HepG2 (cell line): Measurements from ENCODE around the gene SGIP1. TPM values are rescaled to one million over a fixed set of nuclear protein-coding genes. Genes with fewer than 3 reads are reported as not detected.

Experiments
- ATAC-seq: fragments of 200-7000 bp; cut with Tn5 transposase; 3 replicates; pipeline ENCODE4 v1.9.1; 2020; ENCODE audit warnings: mild to moderate bottlenecking, moderate library complexity
- BruUV-seq: library from RNA; stranded (reverse); fragments of 400-500 nt; replicated peaks from 2 replicates; lab custom pipeline; 2021; lab: Mats Ljungman, UMichigan
- CTCF ChIA-PET: fragments of 300-600 bp; formaldehyde crosslinking; extraction: SDS; loops from one replicate; lab custom pipeline; 2021; ENCODE audit warnings: low total read pairs, inconsistent platforms, low intra/inter-chr PET ratio; lab: Yijun Ruan, JAX
- POLR2A ChIA-PET: fragments of 350-600 bp; sonication (Branson Sonifier 250); formaldehyde crosslinking; loops from one replicate; lab custom pipeline; 2020; ENCODE audit warnings: antibody characterized with exemption, inconsistent platforms; lab: Yijun Ruan, JAX
- DNase-seq: peaks from one replicate; pipeline ENCODE4 v3.0.0-alpha.2; 2015; ENCODE audit warnings: low spot score
- FAIRE-seq: peaks from 3 replicates; lab custom pipeline; 2011; peaks lifted over from hg19 to GRCh38; lab: Jason Lieb, UNC
- H2AFZ ChIP-seq: one replicate; pipeline ENCODE4 v1.6.1; 2011; ENCODE audit warnings: low read length, inconsistent platforms
- H3K27ac ChIP-seq: fragments of 300-600 bp; 3 replicates; pipeline ENCODE4 v1.8.0; 2011; ENCODE audit warnings: mixed run types, mild to moderate bottlenecking, mixed read lengths, low read length, inconsistent platforms; ENCODE audit not compliant: insufficient read depth; ENCODE audit errors: extremely low read length
- H3K27me3 ChIP-seq, 2 experiments: fragments of 200-600 bp in 1 of 2; 2 replicates in 1 of 2; 3 replicates in 1 of 2; pipeline versions ENCODE4 v1.6.0 to v1.8.0; 2011; ENCODE audit warnings: low read length in 2 of 2, mild to moderate bottlenecking in 2 of 2, moderate library complexity in 2 of 2, inconsistent platforms in 1 of 2; ENCODE audit not compliant: insufficient read depth in 2 of 2, control insufficient read depth in 1 of 2
- H3K36me3 ChIP-seq, 2 experiments: fragments of 200-600 bp in 1 of 2; replicated peaks in 1 of 2; 2 replicates in 1 of 2; 3 replicates in 1 of 2; pipeline versions ENCODE4 v1.5.1 to v1.8.0; 2011; ENCODE audit warnings: low read length in 2 of 2, inconsistent platforms in 1 of 2; ENCODE audit not compliant: insufficient read depth in 2 of 2, control insufficient read depth in 1 of 2
- H3K4me1 ChIP-seq: 2 replicates; pipeline ENCODE4 v1.5.1; 2012; ENCODE audit warnings: low read length, inconsistent platforms; ENCODE audit not compliant: insufficient read depth
- H3K4me2 ChIP-seq: 2 replicates; pipeline ENCODE4 v1.6.0; 2011; ENCODE audit warnings: low read depth, low read length, inconsistent platforms
- H3K4me3 ChIP-seq, 3 experiments: fragments of 200-600 bp in 1 of 3; sonication (generic), shearing (Covaris generic) in 1 of 3; replicated peaks in 1 of 3; 2 replicates each; pipeline ENCODE4 v1.5.1; 2011 to 2016; ENCODE audit warnings: low read length in 3 of 3, inconsistent platforms in 2 of 3, low read depth in 2 of 3, mild to moderate bottlenecking in 2 of 3, control low read depth in 1 of 3, mixed read lengths in 1 of 3; ENCODE audit not compliant: insufficient read depth in 1 of 3
- H3K79me2 ChIP-seq: one replicate; pipeline ENCODE4 v1.6.1; 2011; ENCODE audit warnings: low read length, inconsistent platforms; ENCODE audit not compliant: insufficient read depth
- H3K9ac ChIP-seq: 2 replicates; pipeline ENCODE4 v1.6.0; 2011; ENCODE audit warnings: mild to moderate bottlenecking, low read depth, low read length, inconsistent platforms; ENCODE audit not compliant: insufficient read depth
- H3K9me3 ChIP-seq: 2 replicates; pipeline ENCODE4 v1.5.1; 2012; ENCODE audit warnings: mild to moderate bottlenecking, low read length
- H4K20me1 ChIP-seq: 2 replicates; pipeline ENCODE4 v1.6.0; 2011; ENCODE audit warnings: inconsistent platforms, mild to moderate bottlenecking, low read length, moderate library complexity; ENCODE audit not compliant: insufficient read depth
- ELF1 ChIP-seq: sonication (generic); formaldehyde crosslinking; IDR thresholded peaks from 2 replicates; pipeline ENCODE4 v1.4.0; 2020; ENCODE audit warnings: missing genetic modification reagents
- FOSL2 ChIP-seq: sonication (generic); formaldehyde crosslinking; IDR thresholded peaks from 2 replicates; pipeline ENCODE4 v1.4.0; 2020; ENCODE audit warnings: missing genetic modification reagents
- HNF4G ChIP-seq, 2 experiments: sonication (generic) in 1 of 2; formaldehyde crosslinking in 1 of 2; IDR thresholded peaks; 2 replicates each; pipeline versions ENCODE4 v1.4.0 to v1.6.1; 2011 to 2020; ENCODE audit warnings: borderline replicate concordance in 2 of 2, low read depth in 2 of 2, mild to moderate bottlenecking in 2 of 2, low read length in 1 of 2, missing genetic modification reagents in 1 of 2, moderate library complexity in 1 of 2
- HNRNPLL ChIP-seq: fragments of 200-400 bp; formaldehyde crosslinking; IDR thresholded peaks from 2 replicates; pipeline ENCODE4 v1.6.1; 2017; ENCODE audit warnings: mild to moderate bottlenecking, low read depth, low read length; ENCODE audit not compliant: poor library complexity, severe bottlenecking
- KLF15 ChIP-seq: sonication (generic); formaldehyde crosslinking; IDR thresholded peaks from 2 replicates; pipeline ENCODE4 v1.8.1; 2023; ENCODE audit warnings: borderline replicate concordance, mild to moderate bottlenecking, inconsistent platforms, missing genetic modification reagents, mixed read lengths
- TGIF2 ChIP-seq: IDR thresholded peaks from 2 replicates; pipeline ENCODE4 v1.6.1; 2016; ENCODE audit warnings: control low read depth, missing compliant biosample characterization
- WGBS: methylation state at CpG from one replicate; pipeline ENCODE4 v1.1.6; 2017; ENCODE audit warnings: low lambda C conversion rate; 5-methylcytosine and 5-hydroxymethylcytosine counted together
- in situ Hi-C: cut with HindIII; loops from 2 replicates; pipeline ENCODE4 v1.10.0; 2017; ENCODE audit warnings: low pct_unique_long_range_greater_than_20kb; ENCODE audit not compliant: extremely low pct_ligation_motif_present
- intact Hi-C: fragments of 100-400 bp; cut with micrococcal nuclease; formaldehyde crosslinking; loops from one replicate; pipeline ENCODE4 v1.10.0; 2022; ENCODE audit not compliant: unreplicated experiment
- polyA plus RNA-seq, 8 experiments: library from polyadenylated mRNA; depleted of rRNA in 3 of 8; stranded (reverse) in 7 of 8; unstranded in 1 of 8; fragments of >200 nt; fragmentation: Illumina TruSeq in 4 of 8; extraction: Trizol in 4 of 8; gene quantifications; 2 replicates each; pipeline versions ENCODE4 v1.2.1 to v1.2.3, GENCODE V29; 2011 to 2016; ENCODE audit warnings: low read depth in 4 of 8, missing spikeins in 1 of 8, mixed read lengths in 1 of 8; ENCODE audit not compliant: insufficient read depth in 1 of 8
- total RNA-seq, 5 experiments: library from RNA; depleted of rRNA; stranded (reverse); fragments of >200 nt; fragmentation: Illumina TruSeq; extraction: Trizol; gene quantifications; 2 replicates each; pipeline ENCODE4 v1.2.3, GENCODE V29; 2016; ENCODE audit warnings: low read depth in 1 of 5
- TF ChIP-seq, protein P1 (sequence below): IDR thresholded peaks from 2 replicates; pipeline ENCODE4 v1.6.1; 2012; ENCODE audit warnings: inconsistent platforms
- TF ChIP-seq, protein P2 (sequence below): sonication (generic); formaldehyde crosslinking; IDR thresholded peaks from 2 replicates; pipeline ENCODE4 v1.4.0; 2020; ENCODE audit warnings: mild to moderate bottlenecking, missing genetic modification reagents

The SGIP1 gene
- total and polyA plus RNA-seq, 2 of the 13 experiments (the other 11 are each of a cell fraction or from before 2014, with no cell fraction given) = not detected

DNA sequence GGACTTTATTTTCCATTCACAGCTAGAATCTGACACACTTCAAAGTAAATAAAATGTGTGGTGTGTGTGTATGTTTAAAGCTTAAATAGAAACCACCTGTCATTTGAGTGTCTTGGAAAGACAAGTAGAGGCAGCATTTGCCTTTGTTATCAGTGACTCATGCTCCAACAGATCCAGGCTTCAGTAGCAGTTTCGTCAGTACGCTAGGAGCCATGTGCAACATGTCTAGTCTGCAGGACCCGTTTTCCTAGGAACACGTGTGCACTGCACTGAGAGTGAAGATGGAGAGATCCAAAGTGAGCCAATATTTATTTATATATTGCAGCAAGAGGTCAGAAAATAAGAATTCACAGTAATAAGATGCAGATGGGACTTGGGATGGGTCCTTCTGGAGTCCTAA lies 41.8 kb downstream of the SGIP1 start:
- FAIRE-seq = no peak
- peak; percentile 24 for DNase-seq
- no peaks in the 10 kb centered on the region for H3K9me3 ChIP-seq
- H3K36me3 ChIP-seq = no peaks in the 10 kb centered on the region
- H3K27me3 ChIP-seq = no peaks in the 10 kb centered on the region; a peak in 1 of 5 replicates
- WGBS = 11% methylated on average over 4 of the region's 4 CpGs
- no peaks in the 10 kb centered on the region for H3K79me2 ChIP-seq
- ChIA-PET CTCF (no interaction called here), POLR2A (no interaction called here)
- no peak overlapping the region for H2AFZ ChIP-seq
- no peak overlapping the region for H3K4me2 ChIP-seq
- no peak overlapping the region for H3K27ac ChIP-seq
- H3K9ac ChIP-seq = no peak overlapping the region
- in situ Hi-C loops = no loop called here
- H4K20me1 ChIP-seq = no peaks in the 10 kb centered on the region
- ATAC-seq = no peak
- intact Hi-C loops = no loop called here
- 0 out of 2 replicates have a peak, but pooled peaks cover 7% of the 10 kb centered on the region for H3K4me1 ChIP-seq
- TF ChIP-seq, protein P1, sequence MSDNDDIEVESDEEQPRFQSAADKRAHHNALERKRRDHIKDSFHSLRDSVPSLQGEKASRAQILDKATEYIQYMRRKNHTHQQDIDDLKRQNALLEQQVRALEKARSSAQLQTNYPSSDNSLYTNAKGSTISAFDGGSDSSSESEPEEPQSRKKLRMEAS = peak; percentile 21; the same call in 1 of the 2 replicates
- TF ChIP-seq FOSL2 (CRISPR knock-in tag) (peak; percentile 79), HNF4G (IDR thresholded peaks at IDR 0.05; ENCODE audit: borderline replicate concordance, low read depth, low read length) (no peak), HNF4G (CRISPR knock-in tag; IDR thresholded peaks at IDR 0.05; ENCODE audit: borderline replicate concordance, low read depth) (no peak)
- no peak overlapping the region for H3K4me3 ChIP-seq
- BruUV-seq = no TSS peak

DNA sequence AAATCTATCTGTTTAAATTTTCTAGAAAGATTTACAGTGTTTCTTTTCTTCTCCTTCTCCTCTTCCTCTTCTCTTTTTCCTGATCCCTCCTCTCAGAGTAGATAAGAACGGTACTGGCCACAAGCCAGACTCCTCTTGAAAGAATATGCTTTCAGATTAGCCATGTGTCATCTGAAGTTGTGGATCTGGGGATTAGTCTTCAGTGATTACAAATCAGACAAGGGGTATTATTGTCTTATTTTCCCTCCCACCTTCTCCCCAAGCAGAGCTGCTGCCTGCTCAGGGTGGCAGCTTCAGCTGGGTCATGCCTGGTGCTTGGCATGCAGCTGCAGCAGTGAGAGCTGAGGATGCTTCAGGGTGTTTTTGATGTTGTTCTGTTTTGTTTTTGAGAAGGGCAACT lies 42.7 kb downstream of the SGIP1 start:
- Histone ChIP-seq H3K4me1 (0 out of 2 replicates have a peak, but pooled peaks cover 7% of the 10 kb centered on the region), H3K9me3 (no peaks in the 10 kb centered on the region), H3K79me2 (no peaks in the 10 kb centered on the region), H3K36me3 (no peaks in the 10 kb centered on the region), H3K27ac (no peak overlapping the region), H2AFZ (no peak overlapping the region), H3K27me3 (no peaks in the 10 kb centered on the region; a peak in 1 of 5 replicates), H3K4me3 (no peak overlapping the region), H4K20me1 (no peaks in the 10 kb centered on the region), H3K9ac (no peak overlapping the region), H3K4me2 (no peak overlapping the region)
- no peak for TF ChIP-seq TGIF2
- no peak for TF ChIP-seq ELF1
- no peak for TF ChIP-seq HNRNPLL
- TF ChIP-seq, protein P2, sequence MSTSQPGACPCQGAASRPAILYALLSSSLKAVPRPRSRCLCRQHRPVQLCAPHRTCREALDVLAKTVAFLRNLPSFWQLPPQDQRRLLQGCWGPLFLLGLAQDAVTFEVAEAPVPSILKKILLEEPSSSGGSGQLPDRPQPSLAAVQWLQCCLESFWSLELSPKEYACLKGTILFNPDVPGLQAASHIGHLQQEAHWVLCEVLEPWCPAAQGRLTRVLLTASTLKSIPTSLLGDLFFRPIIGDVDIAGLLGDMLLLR (CRISPR knock-in tag) = no peak
- TF ChIP-seq KLF15 = no peak
- ChIA-PET POLR2A (no interaction called here), CTCF (no interaction called here)
- intact Hi-C loops = no loop called here
- in situ Hi-C loops = no loop called here
- ATAC-seq (no peak), DNase-seq (peak; percentile 5), FAIRE-seq (no peak)
- BruUV-seq = no TSS peak
- 0% methylated on average over 1 of the region's 1 CpG for WGBS
